ENCODE results near the gene SMARCA4.
A peak's percentile ranks its signal among the peaks of the same experiment; 100 is the strongest.

Gene SMARCA4

GRCh38 chr19:10976131-10976892 lies 15.5 kb downstream of the SMARCA4 start:
- Histone ChIP-seq H3K36me3 (ENCODE audit: control insufficient read depth in 2 of 2, insufficient read depth in 1 of 2, low read length in 2 of 2) (peaks cover 3 to 5% of the 10 kb centered on the region in 2 experiments; a peak in 2 of 3 replicates), H3K4me3 (ENCODE audit: low read depth, low read length) (no peak overlapping the region), H3K9me3 (ENCODE audit: control insufficient read depth, insufficient read depth, low read depth, low read length) (no peaks in the 10 kb centered on the region), H3K27ac (ENCODE audit: extremely low read depth, low read depth, low read length) (0 out of 2 replicates have a peak overlapping the region, but pooled peaks have one; percentile 12), H3K4me1 (ENCODE audit: control insufficient read depth, insufficient read depth, low read length) (peaks cover 15% of the 10 kb centered on the region)
- no peak for TF ChIP-seq ZNF596 (tag by site-specific recombination; IDR thresholded peaks at IDR 0.05)
- TF ChIP-seq ZNF76 (tag by site-specific recombination; IDR thresholded peaks at IDR 0.05; ENCODE audit: borderline replicate concordance, low read depth) = no peak
- no peak for TF ChIP-seq KLF8 (tag by site-specific recombination; IDR thresholded peaks at IDR 0.05)
- TF ChIP-seq ZNF112 (tag by site-specific recombination; IDR thresholded peaks at IDR 0.05) = no peak
- no peak for TF ChIP-seq ZNF214 (tag by site-specific recombination; IDR thresholded peaks at IDR 0.05; ENCODE audit: borderline replicate concordance)
- TF ChIP-seq KLF9 (tag by site-specific recombination; IDR thresholded peaks at IDR 0.05; ENCODE audit: low read depth) = no peak
- no peak for TF ChIP-seq ZNF416 (tag by site-specific recombination; IDR thresholded peaks at IDR 0.05)
- TF ChIP-seq ZNF175 (tag by site-specific recombination; IDR thresholded peaks at IDR 0.05) = no peak
- no peak for TF ChIP-seq OSR2 (tag by site-specific recombination; IDR thresholded peaks at IDR 0.05)
- TF ChIP-seq ZNF24 (tag by site-specific recombination; IDR thresholded peaks at IDR 0.05) = no peak
- ChIA-PET CTCF (interaction anchor here (1.1 to 1.4 kb wide), 3 partner anchors 11 to 36 kb away, joined by 3 to 4 read pairs (median 4); no protein-coding TSS in a partner anchor), POLR2A (interaction anchor here (0.7 to 1.5 kb wide), 2 partner anchors 13 to 15 kb away, joined by 4 to 5 read pairs; no protein-coding TSS in a partner anchor)

- Histone ChIP-seq H3K36me3 (ENCODE audit: control insufficient read depth in 2 of 2, insufficient read depth in 1 of 2, low read length in 2 of 2) (peaks cover 0 to 5% of the 10 kb centered on the region in 2 experiments; a peak in 1 of 3 replicates), H3K4me3 (ENCODE audit: low read depth, low read length) (no peak overlapping the region), H3K4me1 (ENCODE audit: control insufficient read depth, insufficient read depth, low read length) (peaks cover 15% of the 10 kb centered on the region), H3K27ac (ENCODE audit: extremely low read depth, low read depth, low read length) (no peak overlapping the region), H3K9me3 (ENCODE audit: control insufficient read depth, insufficient read depth, low read depth, low read length) (no peaks in the 10 kb centered on the region)
- ChIA-PET POLR2A (no interaction called here), CTCF (interaction anchor here (1.3 to 1.9 kb wide), 2 partner anchors 36 to 41 kb away, joined by 4 to 9 read pairs; no protein-coding TSS in a partner anchor)
- TF ChIP-seq ZNF626 (tag by site-specific recombination; IDR thresholded peaks at IDR 0.05) (no peak), ZIC2 (tag by site-specific recombination; IDR thresholded peaks at IDR 0.05) (no peak), ZNF416 (tag by site-specific recombination; IDR thresholded peaks at IDR 0.05) (no peak), ZNF777 (tag by site-specific recombination; IDR thresholded peaks at IDR 0.05; ENCODE audit: borderline replicate concordance) (no peak), BCL6B (tag by site-specific recombination; IDR thresholded peaks at IDR 0.05) (no peak), ZNF558 (tag by site-specific recombination; IDR thresholded peaks at IDR 0.05) (no peak), ZSCAN5A (tag by site-specific recombination; IDR thresholded peaks at IDR 0.05) (no peak), ZNF488 (tag by site-specific recombination; IDR thresholded peaks at IDR 0.05) (no peak), ZNF830 (tag by site-specific recombination; IDR thresholded peaks at IDR 0.05; ENCODE audit: low read depth) (no peak), ZNF624 (tag by site-specific recombination; IDR thresholded peaks at IDR 0.05) (no peak), ZBTB20 (tag by site-specific recombination; IDR thresholded peaks at IDR 0.05) (no peak), SP2 (tag by site-specific recombination; IDR thresholded peaks at IDR 0.05) (no peak)
These were observed 16.9 kb downstream of the SMARCA4 start for GRCh38 chr19:10977742-10978092.

Measured in HEK293 (cell line).